ENCODE results near the gene NCMAP. TPM values are rescaled to one million over a fixed set of nuclear protein-coding genes. Genes with fewer than 3 reads are reported as not detected.

Gene NCMAP
- total and polyA plus RNA-seq, 2 of the 8 experiments (the other 6 are each of a cell fraction or from before 2014, with no cell fraction given), result 0.21 to 0.39 TPM

- TF ChIP-seq SP2 (IDR thresholded peaks at IDR 0.05; ENCODE audit: low read length) (no peak), SAP30 (IDR thresholded peaks at IDR 0.05; ENCODE audit: insufficient read depth, insufficient replicate concordance, low read length) (no peak)
- TF ChIP-seq, protein P1, sequence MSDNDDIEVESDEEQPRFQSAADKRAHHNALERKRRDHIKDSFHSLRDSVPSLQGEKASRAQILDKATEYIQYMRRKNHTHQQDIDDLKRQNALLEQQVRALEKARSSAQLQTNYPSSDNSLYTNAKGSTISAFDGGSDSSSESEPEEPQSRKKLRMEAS (IDR thresholded peaks at IDR 0.05), result no peak
Observed at GRCh38 chr1:24570265-24571125, 14.6 kb downstream of the NCMAP start (continued).

Data from H1 (cell line).